Measurements from ENCODE around the gene RTEL1.
"Not testable (repeated sequence)": the region's sequence is repeated elsewhere in the genome, so short reads cannot be mapped to it uniquely, and the experiment has no call there.

The RTEL1 gene

GRCh38 chr20:63657937-63658748, at the start of gene RTEL1:
RTEL1 (plus strand) TSS chr20:63658312; CDS start chr20:63659403, 1,091 bp downstream.
- DNase-seq (ENCODE audit: low read depth): peak; percentile 81

- no peak for DNase-seq (ENCODE audit: low read depth)
Measured at GRCh38 chr20:63610581-63611435, 47.3 kb upstream of the RTEL1 start.

- DNase-seq (ENCODE audit: low read depth): no peak
Measured at GRCh38 chr20:63611646-63612045, 46.5 kb upstream of the RTEL1 start.

GRCh38 chr20:63612276-63612931, 45.7 kb upstream of the RTEL1 start:
- no peak for DNase-seq (ENCODE audit: low read depth)

- DNase-seq (ENCODE audit: low read depth): not testable (repeated sequence)
Measured at GRCh38 chr20:63613863-63614594, 44.1 kb upstream of the RTEL1 start.

GRCh38 chr20:63617092-63617875, 40.8 kb upstream of the RTEL1 start:
- DNase-seq (ENCODE audit: low read depth): no peak

GRCh38 chr20:63617876-63618265, 40.2 kb upstream of the RTEL1 start:
- no peak for DNase-seq (ENCODE audit: low read depth)

GRCh38 chr20:63618291-63618980, 39.7 kb upstream of the RTEL1 start:
- DNase-seq (ENCODE audit: low read depth): no peak

- no peak for DNase-seq (ENCODE audit: low read depth)
Measured at GRCh38 chr20:63619086-63619485, 39.0 kb upstream of the RTEL1 start.

GRCh38 chr20:63619505-63619904, 38.6 kb upstream of the RTEL1 start:
- DNase-seq (ENCODE audit: low read depth): no peak

GRCh38 chr20:63620991-63621390, 37.1 kb upstream of the RTEL1 start:
- DNase-seq (ENCODE audit: low read depth): no peak

- no peak for DNase-seq (ENCODE audit: low read depth)
Measured at GRCh38 chr20:63622096-63622495, 36.0 kb upstream of the RTEL1 start.

- DNase-seq (ENCODE audit: low read depth): no peak
Measured at GRCh38 chr20:63622732-63623131, 35.4 kb upstream of the RTEL1 start.

GRCh38 chr20:63624486-63624885, 33.6 kb upstream of the RTEL1 start:
- DNase-seq (ENCODE audit: low read depth): no peak

GRCh38 chr20:63625771-63626423, 32.2 kb upstream of the RTEL1 start:
- no peak for DNase-seq (ENCODE audit: low read depth)

GRCh38 chr20:63626424-63627128, 31.5 kb upstream of the RTEL1 start, which contains the start of gene GMEB2:
GMEB2 (minus strand) TSS chr20:63627101; CDS start chr20:63619397, 7,704 bp downstream.
- DNase-seq (ENCODE audit: low read depth): no peak

GRCh38 chr20:63627129-63627750, 30.9 kb upstream of the RTEL1 start:
- peak; percentile 87 for DNase-seq (ENCODE audit: low read depth)

GRCh38 chr20:63627751-63628245, 30.3 kb upstream of the RTEL1 start:
- no peak for DNase-seq (ENCODE audit: low read depth)
